AG04450 (cell line): ENCODE data around the gene ARRDC2. TPM values are rescaled to one million over a fixed set of nuclear protein-coding genes. Genes with fewer than 3 reads are reported as not detected.

ENCODE experiments used
- CTCF ChIA-PET: fragments of 300-600, 350-600 bp; formaldehyde crosslinking; extraction: SDS; loops from one replicate; lab custom pipeline; 2022; ENCODE audit warnings: antibody characterized with exemption, inconsistent platforms; lab: Charles Lee
- POLR2A ChIA-PET: fragments of 350-600 bp; formaldehyde crosslinking; extraction: SDS; loops from one replicate; lab custom pipeline; 2021; ENCODE audit warnings: antibody characterized with exemption, inconsistent platforms; lab: Yijun Ruan, JAX
- DNase-seq: peaks from one replicate; pipeline ENCODE4 v3.0.0-alpha.2; 2011; ENCODE audit warnings: low read depth, low spot score
- H3K27ac ChIP-seq: one replicate; pipeline ENCODE4 v1.5.1; 2012; ENCODE audit warnings: low read depth, low read length, control low read depth
- H3K27me3 ChIP-seq: one replicate; pipeline ENCODE4 v1.6.0; 2012; ENCODE audit warnings: low read length; ENCODE audit not compliant: control insufficient read depth, insufficient read depth
- H3K4me3 ChIP-seq: 2 replicates; pipeline ENCODE4 v1.5.1; 2011; ENCODE audit warnings: mild to moderate bottlenecking, low read depth, low read length, control low read depth
- H3K9me3 ChIP-seq: 2 replicates; pipeline ENCODE4 v1.5.1; 2012; ENCODE audit warnings: low read length; ENCODE audit not compliant: control insufficient read depth, insufficient read depth
- polyA plus RNA-seq: library from polyadenylated mRNA; depleted of rRNA; stranded (reverse); fragments of >200 nt; gene quantifications from 2 replicates; pipeline ENCODE4 v1.2.3, GENCODE V29; 2011
- TF ChIP-seq, protein P1 (sequence below): IDR thresholded peaks from 2 replicates; pipeline ENCODE4 v1.5.1; 2011; ENCODE audit warnings: low read depth, low read length, control low read depth, inconsistent platforms

The ARRDC2 gene
- polyA plus RNA-seq, 1 experiment, result 2.3 TPM

DNA sequence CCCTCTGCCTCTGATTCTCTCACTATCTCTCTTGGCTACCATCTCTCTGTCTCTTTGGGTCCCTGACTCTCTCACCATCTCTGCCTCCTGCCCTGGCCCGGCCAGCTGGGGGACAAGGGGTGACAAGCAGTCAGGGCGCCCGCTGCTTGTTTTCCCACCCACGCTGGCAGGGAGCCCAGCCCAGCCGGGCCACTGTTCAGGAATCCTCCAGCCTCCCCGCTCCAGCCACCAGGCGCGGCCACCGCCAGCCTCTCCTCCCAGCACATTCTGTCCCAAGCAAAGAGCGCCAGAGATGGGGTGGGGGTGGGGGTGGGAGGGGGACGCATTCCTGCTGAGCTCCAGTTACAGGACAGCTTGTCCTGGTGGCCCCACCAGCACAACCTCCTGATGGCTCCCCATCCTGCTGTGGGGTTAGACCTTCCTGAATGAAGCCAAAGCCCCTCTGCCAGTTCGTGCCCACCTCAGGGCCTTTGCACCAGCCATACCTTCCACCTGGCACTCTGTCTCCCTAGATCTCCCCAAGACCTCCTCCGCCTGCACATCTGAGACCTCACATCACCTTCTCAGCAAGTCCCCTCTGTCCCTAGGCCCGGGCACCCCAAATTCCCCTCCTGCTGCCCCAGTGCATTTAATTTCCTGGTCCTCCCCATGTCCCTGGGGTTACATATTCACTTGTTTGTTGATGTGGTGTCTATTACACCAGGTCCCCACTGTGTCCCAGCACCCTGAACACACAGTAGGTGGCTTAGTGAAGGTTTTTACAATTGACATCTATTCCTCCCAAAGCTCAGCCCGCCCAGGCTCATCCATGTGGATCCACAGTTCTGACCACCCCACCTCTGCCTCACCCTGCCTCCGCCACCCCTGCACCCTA lies 12.5 kb downstream of the ARRDC2 start:
- Histone ChIP-seq H3K9me3 (no peaks in the 10 kb centered on the region; the same call in 1 of the 2 replicates), H3K27ac (no peak overlapping the region), H3K27me3 (no peaks in the 10 kb centered on the region), H3K4me3 (no peak overlapping the region)
- ChIA-PET CTCF (interaction anchor here (1.1 kb wide), 1 partner anchor 12 kb away, joined by 7 read pairs; the partner anchor contains the start of gene ARRDC2), POLR2A (no interaction called here)
- TF ChIP-seq, protein P1, sequence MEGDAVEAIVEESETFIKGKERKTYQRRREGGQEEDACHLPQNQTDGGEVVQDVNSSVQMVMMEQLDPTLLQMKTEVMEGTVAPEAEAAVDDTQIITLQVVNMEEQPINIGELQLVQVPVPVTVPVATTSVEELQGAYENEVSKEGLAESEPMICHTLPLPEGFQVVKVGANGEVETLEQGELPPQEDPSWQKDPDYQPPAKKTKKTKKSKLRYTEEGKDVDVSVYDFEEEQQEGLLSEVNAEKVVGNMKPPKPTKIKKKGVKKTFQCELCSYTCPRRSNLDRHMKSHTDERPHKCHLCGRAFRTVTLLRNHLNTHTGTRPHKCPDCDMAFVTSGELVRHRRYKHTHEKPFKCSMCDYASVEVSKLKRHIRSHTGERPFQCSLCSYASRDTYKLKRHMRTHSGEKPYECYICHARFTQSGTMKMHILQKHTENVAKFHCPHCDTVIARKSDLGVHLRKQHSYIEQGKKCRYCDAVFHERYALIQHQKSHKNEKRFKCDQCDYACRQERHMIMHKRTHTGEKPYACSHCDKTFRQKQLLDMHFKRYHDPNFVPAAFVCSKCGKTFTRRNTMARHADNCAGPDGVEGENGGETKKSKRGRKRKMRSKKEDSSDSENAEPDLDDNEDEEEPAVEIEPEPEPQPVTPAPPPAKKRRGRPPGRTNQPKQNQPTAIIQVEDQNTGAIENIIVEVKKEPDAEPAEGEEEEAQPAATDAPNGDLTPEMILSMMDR, result no peak
- DNase-seq, result no peak

DNA sequence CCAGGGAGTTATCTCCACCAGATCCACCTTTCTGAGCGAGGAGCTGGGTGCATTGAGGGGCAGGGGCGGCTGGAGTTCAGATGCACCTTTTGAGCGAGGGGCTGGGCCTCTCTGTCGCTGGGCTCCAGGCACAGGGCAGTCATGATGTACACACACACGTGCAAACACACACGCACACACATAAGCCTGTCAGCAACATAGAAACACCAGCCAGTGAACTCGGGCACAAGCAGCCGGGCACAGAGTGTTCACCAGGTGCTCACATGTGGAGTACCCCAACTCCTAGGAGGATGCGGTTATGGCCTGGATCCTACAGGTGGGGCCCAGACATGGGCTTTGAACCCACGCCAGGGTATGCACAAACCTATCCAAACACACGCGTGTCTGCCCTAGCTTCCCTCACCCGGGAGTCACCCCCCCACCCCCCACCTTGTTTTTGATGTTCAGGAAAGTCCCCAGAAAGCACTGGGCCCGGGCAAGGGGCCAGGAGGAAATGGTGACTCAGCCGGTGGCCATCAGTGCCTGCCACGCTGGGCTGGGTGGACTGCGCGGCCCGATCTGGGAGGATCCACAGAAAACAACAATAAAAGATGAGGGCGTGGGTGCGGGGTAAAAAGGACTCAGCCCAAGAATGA lies 13.3 kb downstream of the ARRDC2 start:
- no peak for DNase-seq
- H3K9me3 ChIP-seq, result no peaks in the 10 kb centered on the region; the same call in 1 of the 2 replicates
- POLR2A ChIA-PET, result no interaction called here
- H3K27me3 ChIP-seq, result no peaks in the 10 kb centered on the region
- CTCF ChIA-PET, result interaction anchor here (1.1 kb wide), 1 partner anchor 13 kb away, joined by 7 read pairs; the partner anchor contains the start of gene ARRDC2
- TF ChIP-seq, protein P1, result no peak
- no peak overlapping the region for H3K4me3 ChIP-seq
- H3K27ac ChIP-seq, result no peak overlapping the region

DNA sequence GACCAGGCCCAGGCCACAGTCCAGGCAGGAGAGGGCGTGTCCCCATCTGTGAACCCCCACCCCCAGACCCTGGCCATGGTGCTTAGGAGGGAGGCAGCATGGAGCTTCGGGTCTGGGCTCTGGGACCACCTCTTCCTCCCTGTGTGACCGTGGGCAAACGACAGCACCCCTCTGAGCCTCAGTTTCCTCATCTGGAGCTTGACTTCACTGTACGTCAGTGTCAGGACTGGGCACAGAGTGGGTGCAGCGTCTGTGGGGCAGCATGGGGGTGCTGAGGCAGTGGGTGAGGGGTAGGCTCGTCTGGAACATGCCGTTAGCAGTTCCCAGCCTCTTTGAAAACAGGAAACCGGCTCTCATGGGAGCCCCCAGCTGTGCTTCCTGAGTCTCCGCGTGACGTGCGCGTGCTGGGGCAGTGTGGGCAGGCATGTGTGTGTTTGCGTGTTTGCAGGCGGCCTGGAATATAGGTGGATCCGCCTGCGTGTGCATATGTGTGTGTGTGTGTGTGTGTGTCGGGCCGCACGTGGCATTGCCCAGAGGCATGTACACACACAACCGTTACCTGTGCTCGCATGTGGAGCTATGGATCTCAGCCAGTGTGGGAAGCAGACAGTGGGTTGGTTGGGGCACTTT lies 15.8 kb downstream of the ARRDC2 start:
- TF ChIP-seq, protein P1, result no peak
- peaks cover 6% of the 10 kb centered on the region for H3K27me3 ChIP-seq
- ChIA-PET POLR2A (no interaction called here), CTCF (interaction anchor here (0.6 kb wide), 1 partner anchor 164 kb away, joined by 3 read pairs; the partner anchor contains the start of gene RPL18A)
- H3K27ac ChIP-seq, result no peak overlapping the region
- no peaks in the 10 kb centered on the region; the same call in 1 of the 2 replicates for H3K9me3 ChIP-seq
- H3K4me3 ChIP-seq, result no peak overlapping the region
- DNase-seq, result no peak

DNA sequence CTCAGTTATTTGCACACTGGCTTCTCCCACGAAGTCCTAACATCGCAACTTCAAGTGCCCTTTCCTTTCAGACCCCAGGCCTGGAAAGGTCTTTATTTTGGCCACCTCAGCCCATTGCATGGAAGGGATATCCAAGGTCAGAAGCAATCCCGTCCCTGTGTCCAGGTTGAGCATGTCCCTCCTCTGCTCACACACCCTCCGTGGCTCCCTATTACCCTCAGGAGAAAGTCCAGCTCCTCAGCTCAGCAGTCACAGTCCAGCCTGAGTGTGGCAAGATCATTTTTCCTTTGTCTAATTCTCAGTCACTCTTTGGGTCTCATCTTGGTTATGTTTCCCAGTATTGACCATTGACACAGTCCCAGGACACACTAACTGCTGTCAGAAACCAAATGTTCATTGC lies 19.2 kb downstream of the ARRDC2 start:
- no peak overlapping the region for H3K4me3 ChIP-seq
- H3K27ac ChIP-seq, result no peak overlapping the region
- CTCF ChIA-PET, result interaction anchor here (0.6 kb wide), 1 partner anchor 10 kb away, joined by 3 read pairs; no protein-coding TSS in a partner anchor
- H3K9me3 ChIP-seq, result no peaks in the 10 kb centered on the region; the same call in 1 of the 2 replicates
- no peak for DNase-seq
- peaks cover 7% of the 10 kb centered on the region for H3K27me3 ChIP-seq
- TF ChIP-seq, protein P1, result no peak
- POLR2A ChIA-PET, result no interaction called here
